GM21737 (cell line): ENCODE results near the gene LUM.
"Not testable (repeated sequence)": the region's sequence is repeated elsewhere in the genome, so short reads cannot be mapped to it uniquely, and the experiment has no call there.

Experiments used
- ATAC-seq: cut with Tn5 transposase; IDR thresholded peaks from one replicate; pipeline ENCODE4 v1.9.1; 2021; ENCODE audit warnings: mild to moderate bottlenecking, moderate library complexity; ENCODE audit not compliant: unreplicated experiment

The LUM gene

GRCh38 chr12:91109581-91110310, 1.5 kb downstream of the LUM start:
- ATAC-seq: no peak

GRCh38 chr12:91109148-91109564, 2.1 kb downstream of the LUM start:
- ATAC-seq: peak; percentile 79

GRCh38 chr12:91108196-91108755, 3.0 kb downstream of the LUM start:
- no peak for ATAC-seq

- no peak for ATAC-seq
Observed at GRCh38 chr12:91106283-91106682, 5.0 kb downstream of the LUM start.

GRCh38 chr12:91105807-91106206, 5.5 kb downstream of the LUM start:
- no peak for ATAC-seq

- ATAC-seq: peak; percentile 55
Observed at GRCh38 chr12:91104812-91105466, 6.4 kb downstream of the LUM start.

- ATAC-seq: no peak
Observed at GRCh38 chr12:91103624-91104023, 7.7 kb downstream of the LUM start.

- ATAC-seq: no peak
Observed at GRCh38 chr12:91103101-91103500, 8.2 kb downstream of the LUM start.

GRCh38 chr12:91100906-91101305, 10.4 kb downstream of the LUM start:
- no peak for ATAC-seq

GRCh38 chr12:91099836-91100235, 11.5 kb downstream of the LUM start:
- ATAC-seq: no peak

- no peak for ATAC-seq
Observed at GRCh38 chr12:91099341-91099740, 12.0 kb downstream of the LUM start.

- no peak for ATAC-seq
Observed at GRCh38 chr12:91098941-91099340, 12.4 kb downstream of the LUM start.

- no peak for ATAC-seq
Observed at GRCh38 chr12:91098461-91098860, 12.8 kb downstream of the LUM start.

GRCh38 chr12:91094957-91095356, 16.3 kb downstream of the LUM start:
- ATAC-seq: no peak

GRCh38 chr12:91094032-91094662, 17.1 kb downstream of the LUM start:
- no peak for ATAC-seq

- no peak for ATAC-seq
Observed at GRCh38 chr12:91093341-91093740, 18.0 kb downstream of the LUM start.

- ATAC-seq: no peak
Observed at GRCh38 chr12:91091916-91092715, 19.2 kb downstream of the LUM start.

GRCh38 chr12:91089953-91090352, 21.3 kb downstream of the LUM start:
- not testable (repeated sequence) for ATAC-seq

GRCh38 chr12:91080041-91080440, 31.3 kb downstream of the LUM start:
- no peak for ATAC-seq

- no peak for ATAC-seq
Observed at GRCh38 chr12:91078501-91078900, 32.8 kb downstream of the LUM start.
